ENCODE data around the gene MPP2. TPM values are rescaled to one million over a fixed set of nuclear protein-coding genes. Genes with fewer than 3 reads are reported as not detected.
A peak's percentile ranks its signal among the peaks of the same experiment; 100 is the strongest.
"Not testable (repeated sequence)": the region's sequence is repeated elsewhere in the genome, so short reads cannot be mapped to it uniquely, and the experiment has no call there.

The MPP2 gene
- total RNA-seq, 4 donors from 2014 or later: 0.18 to 3.6 (median 0.54) TPM

DNA sequence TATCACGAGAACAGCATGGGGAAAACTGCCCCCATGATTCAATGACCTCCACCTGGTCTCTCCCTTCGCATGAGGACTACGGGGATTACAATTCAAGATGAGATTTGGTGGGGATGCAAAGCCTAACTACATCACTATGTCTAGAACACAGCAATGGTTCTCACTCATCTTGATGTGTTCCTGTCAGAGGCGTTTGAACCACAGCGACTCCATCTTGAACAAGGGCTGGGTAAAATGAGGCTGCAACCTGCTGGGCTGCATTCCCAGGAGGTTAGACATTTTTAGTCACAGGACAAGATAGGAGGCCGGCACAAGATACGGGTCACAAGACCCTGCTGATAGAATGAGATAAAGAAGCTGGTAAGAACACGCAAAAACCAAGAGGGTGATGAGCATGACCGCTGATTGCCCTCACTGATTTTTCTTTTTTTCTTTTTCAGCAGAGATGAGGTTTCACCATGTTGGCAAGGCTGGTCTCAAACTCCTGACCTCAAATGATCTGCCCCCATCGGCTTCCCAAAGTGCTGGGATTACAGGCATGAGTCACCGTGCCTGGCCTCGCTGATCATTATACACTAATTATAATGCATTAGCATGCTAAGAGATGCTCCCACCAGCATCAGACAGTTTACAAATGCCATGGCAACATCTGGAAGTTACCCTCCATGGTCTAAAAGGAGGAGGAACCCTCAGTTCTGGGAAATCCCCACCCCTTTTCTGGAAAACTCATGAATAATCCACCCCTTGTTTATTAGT lies 37.9 kb upstream of the MPP2 start:
- Histone ChIP-seq H3K27me3 (peaks cover 0 to 38% (median 0%) of the 10 kb centered on the region in 4 donors), H3K36me3 (no peaks in the 10 kb centered on the region), H3K27ac (no peak overlapping the region), H3K4me1 (peaks cover 0 to 8% (median 0%) of the 10 kb centered on the region in 3 donors), H3K4me3 (no peak overlapping the region), H3K9me3 (no peaks in the 10 kb centered on the region)
- intact Hi-C loops (cut with DNase I): loop anchor here (10.0 kb wide), 1 partner anchor 50 kb away; no protein-coding TSS in a partner anchor
- WGBS, 2 donors: 69 to 78% methylated on average over 9 to 10 of the region's 12 CpGs
- TF ChIP-seq POLR2A (IDR thresholded peaks at IDR 0.05) (no peak), CTCF (IDR thresholded peaks at IDR 0.05) (no peak)
- DNase-seq: no peak

DNA sequence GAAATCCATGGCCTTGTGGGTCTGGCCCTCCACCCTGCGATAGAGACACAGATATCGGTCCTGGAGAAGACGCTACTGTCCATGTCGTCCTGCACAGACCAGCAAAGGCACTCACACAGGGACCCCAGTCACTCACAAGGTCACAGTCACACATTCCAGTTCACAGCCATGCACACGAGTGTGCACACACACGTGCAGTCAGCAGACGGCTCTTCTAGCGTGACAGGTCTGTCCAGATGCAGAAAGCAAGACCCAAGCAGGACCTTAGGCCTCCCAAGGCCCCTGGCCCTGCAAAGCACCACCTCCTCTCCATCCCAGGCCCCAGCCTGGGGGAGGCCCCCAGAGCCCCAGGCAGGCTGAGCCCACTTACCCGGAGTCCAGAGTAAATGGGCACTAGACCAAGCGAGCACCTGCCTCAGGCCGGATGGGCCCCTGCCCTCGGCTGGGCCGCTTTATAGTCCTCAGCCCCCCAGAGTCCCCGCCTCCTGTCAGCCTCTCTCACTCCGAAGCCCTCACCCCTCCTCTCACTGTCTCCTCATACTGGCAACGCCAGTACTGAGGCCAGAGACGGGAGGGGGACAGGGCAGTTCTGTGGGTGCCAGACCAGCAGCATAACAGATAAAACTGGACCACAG lies 34.8 kb upstream of the MPP2 start, which contains the start of gene PPY:
Gene PPY, minus strand, starts transcription at position 426 of the 635 bp plus-strand sequence. CDS start 822 bp downstream, outside the sequence.
- Histone ChIP-seq H3K4me1 (peaks cover 6 to 18% (median 8%) of the 10 kb centered on the region in 3 donors), H3K36me3 (no peaks in the 10 kb centered on the region), H3K27me3 (peaks cover 0 to 39% (median 4%) of the 10 kb centered on the region in 4 donors), H3K9me3 (no peaks in the 10 kb centered on the region), H3K27ac (no peak within 1 kb of the TSS), H3K4me3 (no peak within 1 kb of the TSS)
- WGBS, 2 donors: 89 to 92% methylated on average over 7 to 9 of the region's 17 CpGs
- DNase-seq: no peak
- intact Hi-C loops (cut with DNase I): loop anchor here (10.0 kb wide), 1 partner anchor 53 kb away; no protein-coding TSS in a partner anchor
- TF ChIP-seq CTCF (IDR thresholded peaks at IDR 0.05) (no peak), POLR2A (IDR thresholded peaks at IDR 0.05) (no peak)

DNA sequence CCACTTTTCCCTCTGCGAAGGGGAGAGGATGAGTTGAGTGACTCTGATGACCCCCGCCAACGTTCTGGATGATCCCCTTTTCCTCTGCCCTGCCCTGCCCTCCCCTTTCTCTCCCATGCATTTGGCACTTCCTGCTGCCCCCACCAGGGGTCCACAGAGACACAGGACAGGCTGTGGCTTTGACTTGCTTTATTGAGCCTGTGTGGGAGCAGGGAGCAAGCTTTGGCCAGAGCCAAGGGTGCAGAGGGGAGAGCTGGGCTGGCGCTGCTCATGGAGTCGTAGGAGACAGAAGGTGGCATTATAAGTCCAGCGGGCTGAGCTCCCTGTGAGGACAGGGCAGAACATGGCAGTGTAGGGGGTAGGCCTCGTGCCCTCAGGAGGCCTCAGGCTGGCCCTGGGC lies 33.3 kb upstream of the MPP2 start:
- TF ChIP-seq POLR2A (IDR thresholded peaks at IDR 0.05) (no peak), CTCF (IDR thresholded peaks at IDR 0.05) (peak in 3 of 6 experiments; percentile 12 to 18 (median 14))
- Histone ChIP-seq H3K4me3 (no peak overlapping the region), H3K27me3 (peaks cover 0 to 44% (median 4%) of the 10 kb centered on the region in 4 donors), H3K36me3 (no peaks in the 10 kb centered on the region), H3K4me1 (peaks cover 6 to 18% (median 8%) of the 10 kb centered on the region in 3 donors), H3K9me3 (no peaks in the 10 kb centered on the region), H3K27ac (no peak overlapping the region)
- WGBS, 2 donors: 54 to 67% methylated on average over 3 of the region's 7 CpGs
- no peak for DNase-seq
- intact Hi-C loops (cut with DNase I): loop anchor here (10.0 kb wide), 1 partner anchor 54 kb away; no protein-coding TSS in a partner anchor

- WGBS, 2 donors: 92 to 100% methylated on average over 1 to 5 of the region's 5 CpGs
- intact Hi-C loops (cut with DNase I): loop anchor here (10.0 kb wide), 1 partner anchor 55 kb away; no protein-coding TSS in a partner anchor
- DNase-seq: no peak
- Histone ChIP-seq H3K4me3 (no peak overlapping the region), H3K27ac (no peak overlapping the region), H3K36me3 (no peaks in the 10 kb centered on the region), H3K4me1 (peaks cover 6 to 18% (median 8%) of the 10 kb centered on the region in 3 donors), H3K27me3 (peaks cover 0 to 44% (median 4%) of the 10 kb centered on the region in 4 donors), H3K9me3 (no peaks in the 10 kb centered on the region)
- TF ChIP-seq CTCF (IDR thresholded peaks at IDR 0.05) (no peak), POLR2A (IDR thresholded peaks at IDR 0.05) (no peak)
These were observed 32.5 kb upstream of the MPP2 start for GRCh38 chr17:43939886-43940285.

DNA sequence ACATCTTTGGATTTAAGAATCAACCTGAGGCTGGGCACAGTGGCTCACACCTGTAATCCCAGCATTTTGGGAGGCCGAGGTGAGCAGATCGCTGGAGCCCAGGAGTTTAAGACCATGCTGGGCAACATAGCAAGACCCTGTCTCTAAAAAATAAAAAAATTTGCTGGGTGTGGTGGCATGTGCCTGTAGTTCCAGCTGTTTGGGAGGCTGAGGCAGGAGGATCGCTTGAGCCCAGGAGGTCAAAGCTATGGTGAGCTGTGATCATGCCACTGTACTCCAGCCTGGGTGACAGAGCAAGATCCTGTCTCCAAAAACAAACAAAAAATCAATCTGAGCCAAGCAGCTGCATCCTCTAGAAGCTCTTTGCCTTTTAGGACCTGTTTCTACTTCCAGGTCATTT lies 32.1 kb upstream of the MPP2 start:
- DNase-seq; H3K9me3 ChIP-seq; H3K36me3 ChIP-seq; intact Hi-C loops (cut with DNase I); H3K27ac ChIP-seq; H3K4me3 ChIP-seq: not testable (repeated sequence)
- WGBS, 2 donors: 97 to 100% methylated on average over 3 of the region's 3 CpGs
- Histone ChIP-seq H3K4me1 (peaks cover 6 to 18% (median 8%) of the 10 kb centered on the region in 3 donors), H3K27me3 (peaks cover 0 to 47% (median 4%) of the 10 kb centered on the region in 4 donors)
